GM12872 (cell line): Measurements from ENCODE around the gene CENPT.

ENCODE experiments used
- TF ChIP-seq, protein P1 (sequence below): IDR thresholded peaks from 3 replicates; pipeline ENCODE4 v1.5.1; 2011; ENCODE audit warnings: low read depth, mild to moderate bottlenecking, low read length, moderate library complexity; ENCODE audit not compliant: insufficient read depth

Gene CENPT

GRCh38 chr16:67833415-67834241, 13.9 kb downstream of the CENPT start:
- TF ChIP-seq, protein P1, sequence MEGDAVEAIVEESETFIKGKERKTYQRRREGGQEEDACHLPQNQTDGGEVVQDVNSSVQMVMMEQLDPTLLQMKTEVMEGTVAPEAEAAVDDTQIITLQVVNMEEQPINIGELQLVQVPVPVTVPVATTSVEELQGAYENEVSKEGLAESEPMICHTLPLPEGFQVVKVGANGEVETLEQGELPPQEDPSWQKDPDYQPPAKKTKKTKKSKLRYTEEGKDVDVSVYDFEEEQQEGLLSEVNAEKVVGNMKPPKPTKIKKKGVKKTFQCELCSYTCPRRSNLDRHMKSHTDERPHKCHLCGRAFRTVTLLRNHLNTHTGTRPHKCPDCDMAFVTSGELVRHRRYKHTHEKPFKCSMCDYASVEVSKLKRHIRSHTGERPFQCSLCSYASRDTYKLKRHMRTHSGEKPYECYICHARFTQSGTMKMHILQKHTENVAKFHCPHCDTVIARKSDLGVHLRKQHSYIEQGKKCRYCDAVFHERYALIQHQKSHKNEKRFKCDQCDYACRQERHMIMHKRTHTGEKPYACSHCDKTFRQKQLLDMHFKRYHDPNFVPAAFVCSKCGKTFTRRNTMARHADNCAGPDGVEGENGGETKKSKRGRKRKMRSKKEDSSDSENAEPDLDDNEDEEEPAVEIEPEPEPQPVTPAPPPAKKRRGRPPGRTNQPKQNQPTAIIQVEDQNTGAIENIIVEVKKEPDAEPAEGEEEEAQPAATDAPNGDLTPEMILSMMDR = no peak

DNA sequence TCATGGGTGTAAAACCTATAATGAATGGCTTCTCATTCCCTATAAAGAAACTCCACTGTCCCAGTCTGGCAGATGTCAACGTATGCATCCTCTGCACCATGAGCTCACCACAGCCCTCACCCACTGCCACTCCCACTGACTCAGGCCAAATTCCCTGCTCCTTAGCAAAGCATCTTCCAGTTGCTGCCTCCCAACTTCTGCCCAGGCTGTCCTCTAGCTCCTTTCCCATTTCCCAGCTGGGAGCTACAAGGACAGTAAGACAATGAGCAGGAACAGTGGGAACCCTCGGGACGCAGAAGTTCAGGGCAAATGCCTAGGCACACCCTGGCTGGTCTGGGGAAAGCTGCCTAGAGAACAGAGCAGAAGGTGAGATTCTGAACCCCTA, 14.5 kb downstream of the CENPT start:
- TF ChIP-seq, protein P1 = no peak

GRCh38 chr16:67828651-67829050, 18.8 kb downstream of the CENPT start:
- TF ChIP-seq, protein P1 = no peak

DNA sequence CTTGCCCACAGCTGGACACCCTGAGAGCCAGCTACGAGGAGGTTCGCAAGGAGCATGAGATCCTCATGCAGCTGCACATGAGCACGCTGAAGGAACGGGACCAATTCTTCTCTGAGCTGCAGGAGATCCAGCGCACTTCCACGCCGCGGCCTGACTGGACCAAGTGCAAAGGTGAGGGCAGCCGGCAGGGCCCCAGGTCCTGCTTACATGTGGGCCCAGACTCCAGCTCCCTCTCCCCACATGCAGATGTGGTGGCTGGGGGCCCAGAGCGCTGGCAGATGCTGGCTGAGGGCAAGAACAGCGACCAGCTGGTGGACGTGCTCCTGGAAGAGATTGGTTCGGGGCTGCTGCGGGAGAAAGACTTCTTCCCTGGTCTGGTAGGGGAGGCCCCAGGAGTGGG, 21.6 kb downstream of the CENPT start:
- TF ChIP-seq, protein P1 = no peak

DNA sequence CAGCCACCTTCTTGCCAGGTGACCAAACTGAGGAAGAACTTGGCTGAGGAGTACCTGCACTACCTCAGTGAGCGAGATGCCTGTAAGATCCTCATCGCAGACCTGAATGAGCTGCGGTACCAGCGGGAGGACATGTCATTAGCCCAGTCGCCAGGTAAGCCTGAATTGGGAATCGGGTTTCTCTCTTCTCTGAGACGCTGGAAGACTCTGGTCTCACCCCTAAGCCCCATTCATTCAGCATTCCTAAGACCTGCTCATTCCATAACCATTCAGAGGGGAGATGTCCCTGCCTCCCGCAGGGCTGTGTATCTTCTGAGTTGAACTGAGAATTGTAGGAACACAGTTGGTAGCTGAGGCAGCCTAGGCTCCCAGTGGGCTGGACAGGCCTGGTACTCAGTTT, 22.4 kb downstream of the CENPT start:
- TF ChIP-seq, protein P1 = no peak

DNA sequence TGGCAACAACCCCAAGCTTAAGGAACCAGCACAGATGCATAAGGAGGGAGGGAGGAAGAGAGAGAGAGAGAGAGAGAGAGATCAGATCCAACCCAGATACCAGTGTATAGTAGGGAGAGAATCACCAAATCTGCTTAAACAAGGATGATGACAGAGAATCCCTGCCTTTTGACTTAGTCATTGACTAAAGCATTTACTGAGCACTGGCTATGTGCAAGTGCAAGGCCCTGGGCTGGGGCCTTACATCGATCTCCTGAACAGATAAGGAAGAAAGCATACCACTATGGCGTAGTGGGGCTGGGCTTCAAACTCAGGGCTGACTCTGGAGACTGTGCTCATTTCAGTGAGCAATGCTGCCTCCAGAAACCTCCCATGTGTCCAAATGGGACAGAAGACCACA, 25.0 kb downstream of the CENPT start:
- TF ChIP-seq, protein P1 = no peak

DNA sequence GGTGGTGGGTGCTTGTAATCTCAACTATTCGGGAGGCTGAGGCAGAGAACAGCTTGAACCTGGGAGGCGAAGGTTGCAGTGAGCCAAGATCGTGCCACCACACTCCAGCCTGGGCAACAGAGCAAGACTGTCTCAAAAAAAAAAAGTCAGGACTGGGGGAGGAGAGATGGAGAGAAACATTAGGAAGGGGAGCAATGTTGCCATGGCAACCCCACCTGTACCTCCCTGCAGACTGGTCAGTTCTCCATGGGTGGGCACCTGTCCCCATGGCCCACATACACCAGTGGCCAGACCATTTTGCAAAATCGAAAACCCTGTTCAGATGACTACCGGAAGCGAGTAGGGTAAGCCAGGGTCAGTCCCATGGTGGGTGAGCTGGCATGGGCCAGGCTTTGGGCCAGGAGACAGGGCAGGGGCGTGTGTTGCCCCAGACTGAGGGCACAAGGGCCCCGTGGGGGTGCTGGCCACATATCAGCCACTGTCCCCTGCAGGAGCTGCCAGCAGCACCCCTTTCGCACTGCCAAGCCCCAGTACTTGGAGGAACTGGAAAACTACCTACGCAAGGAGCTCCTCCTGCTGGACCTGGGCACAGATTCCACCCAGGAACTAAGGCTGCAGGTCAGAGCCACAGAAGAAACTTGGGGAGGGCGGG, 26.8 kb downstream of the CENPT start:
- TF ChIP-seq, protein P1 = no peak
